ENCODE measurements around the gene FHIT. TPM values are rescaled to one million over a fixed set of nuclear protein-coding genes. Genes with fewer than 3 reads are reported as not detected.

Gene FHIT
- total RNA-seq, 1 experiment from 2014 or later = 9.8 TPM

DNA sequence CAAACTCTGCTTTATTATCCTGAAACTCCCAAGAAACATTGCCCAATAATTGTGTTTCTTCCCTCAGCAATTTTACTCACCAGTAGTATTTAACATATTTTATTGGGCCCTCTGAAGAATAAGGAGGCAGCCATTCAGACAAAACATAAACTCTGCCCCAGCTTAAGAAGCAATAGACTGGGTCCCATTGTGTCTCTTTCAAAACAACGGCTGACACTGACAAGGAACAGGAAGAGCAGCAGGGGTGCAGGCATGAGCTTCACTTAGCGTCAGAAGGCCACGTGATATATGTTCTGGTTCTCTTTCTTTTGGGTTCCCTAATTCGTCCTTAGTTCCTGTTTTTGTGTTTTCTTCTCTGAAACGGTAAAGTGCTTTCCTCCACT is 242.3 kb downstream of the FHIT start:
- TF ChIP-seq EZH2 (IDR thresholded peaks at IDR 0.05; ENCODE audit: low read depth) = no peak
- no peak for TF ChIP-seq CTCF (conservative IDR thresholded peaks at IDR 0.05)
- ChIA-PET CTCF (no interaction called here), POLR2A (ENCODE audit: unreplicated experiment) (no interaction called here)
- Histone ChIP-seq H3K27ac (no peak overlapping the region), H3K79me2 (ENCODE audit: low read depth) (no peaks in the 10 kb centered on the region), H3K27me3 (ENCODE audit: insufficient read depth, low read depth) (no peaks in the 10 kb centered on the region), H2AFZ (no peak overlapping the region), H3K4me3 (no peak overlapping the region), H3K9me3 (ENCODE audit: insufficient read depth, low read depth) (no peaks in the 10 kb centered on the region), H3K9me2 (ENCODE audit: insufficient read depth) (no peaks in the 10 kb centered on the region), H3K36me3 (ENCODE audit: low read depth) (no peaks in the 10 kb centered on the region), H3K4me2 (no peak overlapping the region), H4K20me1 (ENCODE audit: insufficient read depth) (no peaks in the 10 kb centered on the region), H3F3A (ENCODE audit: insufficient read depth, low read depth) (no peaks in the 10 kb centered on the region), H3K4me1 (replicated peaks; ENCODE audit: insufficient read depth) (no peaks in the 10 kb centered on the region)
- no peak for DNase-seq
- intact Hi-C loops (cut with micrococcal nuclease; ENCODE audit: unreplicated experiment) = no loop called here
- BruUV-seq (replicated peaks) = no TSS peak

DNA sequence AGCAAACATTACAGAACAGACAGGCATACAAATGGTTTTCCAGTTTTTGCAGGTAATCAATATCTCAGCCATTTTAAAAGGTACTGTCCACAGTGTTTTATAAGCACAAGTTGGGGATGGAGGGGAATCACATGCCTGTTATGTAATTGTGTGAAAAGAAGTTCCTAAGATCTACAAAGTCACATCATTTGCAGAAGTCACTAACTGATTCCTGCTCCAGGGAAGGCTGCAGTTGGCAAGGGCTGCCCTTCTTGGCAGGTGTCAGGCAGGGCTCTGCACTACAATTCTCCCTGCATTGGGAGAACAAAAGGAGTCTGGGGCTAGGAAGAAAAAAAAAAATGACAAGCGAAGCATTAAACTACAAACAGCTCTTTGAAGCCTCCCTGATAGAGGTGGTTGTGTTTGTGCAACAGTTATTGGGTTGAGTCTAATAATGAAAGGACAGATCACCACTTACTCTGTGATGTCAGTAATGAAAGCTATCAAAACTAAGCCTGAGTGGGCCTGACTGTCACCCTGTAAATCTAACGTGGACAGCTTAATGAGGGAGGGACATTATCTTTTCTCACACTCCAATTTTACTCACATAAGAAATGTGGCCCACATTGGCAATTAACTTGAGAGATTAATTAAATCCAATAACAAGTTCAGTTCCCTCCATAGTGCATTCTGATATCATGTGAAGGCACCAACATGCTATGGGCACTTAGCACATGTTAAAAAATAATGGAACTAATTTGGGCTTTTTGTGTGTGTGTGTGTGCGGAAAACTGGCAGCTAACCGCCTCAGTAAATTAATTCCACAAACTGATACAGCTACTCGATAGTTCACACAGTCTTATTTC is 242.9 kb downstream of the FHIT start:
- intact Hi-C loops (cut with micrococcal nuclease; ENCODE audit: unreplicated experiment) = no loop called here
- ChIA-PET CTCF (no interaction called here), POLR2A (ENCODE audit: unreplicated experiment) (no interaction called here)
- Histone ChIP-seq H3K4me2 (no peak overlapping the region), H3K4me3 (no peak overlapping the region), H3K79me2 (ENCODE audit: low read depth) (no peaks in the 10 kb centered on the region), H3K4me1 (replicated peaks; ENCODE audit: insufficient read depth) (no peaks in the 10 kb centered on the region), H3K9me3 (ENCODE audit: insufficient read depth, low read depth) (no peaks in the 10 kb centered on the region), H3K9me2 (ENCODE audit: insufficient read depth) (no peaks in the 10 kb centered on the region), H3K27me3 (ENCODE audit: insufficient read depth, low read depth) (no peaks in the 10 kb centered on the region), H2AFZ (no peak overlapping the region), H4K20me1 (ENCODE audit: insufficient read depth) (no peaks in the 10 kb centered on the region), H3K36me3 (ENCODE audit: low read depth) (no peaks in the 10 kb centered on the region), H3K27ac (no peak overlapping the region), H3F3A (ENCODE audit: insufficient read depth, low read depth) (no peaks in the 10 kb centered on the region)
- no peak for DNase-seq
- TF ChIP-seq CTCF (conservative IDR thresholded peaks at IDR 0.05) (no peak), EZH2 (IDR thresholded peaks at IDR 0.05; ENCODE audit: low read depth) (no peak)
- no TSS peak for BruUV-seq (replicated peaks)

DNA sequence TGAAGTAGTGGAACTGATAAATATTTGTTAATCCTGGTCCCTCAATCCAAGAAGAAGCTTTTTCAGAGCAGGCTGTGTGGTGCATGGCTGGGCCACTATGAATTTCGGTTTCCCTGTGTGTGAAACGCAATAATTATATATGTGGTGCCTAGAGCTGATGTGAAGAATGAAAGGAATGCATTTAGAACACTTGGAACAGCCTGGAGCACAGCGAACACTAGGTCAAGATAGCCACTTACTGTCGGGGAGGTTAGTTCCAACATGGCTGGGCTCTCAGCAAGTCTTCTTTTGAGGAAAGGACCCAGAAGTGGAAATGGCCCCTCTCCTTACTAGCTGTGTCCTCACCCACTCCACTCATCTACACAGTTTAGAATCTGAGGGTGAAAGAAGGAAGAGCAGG is 245.7 kb downstream of the FHIT start:
- no peaks in the 10 kb centered on the region for H3K9me3 ChIP-seq (ENCODE audit: insufficient read depth, low read depth)
- no peak overlapping the region for H2AFZ ChIP-seq
- H3K27ac ChIP-seq = no peak overlapping the region
- CTCF ChIA-PET = no interaction called here
- H3K27me3 ChIP-seq (ENCODE audit: insufficient read depth, low read depth) = no peaks in the 10 kb centered on the region
- no peak for TF ChIP-seq EZH2 (IDR thresholded peaks at IDR 0.05; ENCODE audit: low read depth)
- TF ChIP-seq CTCF (conservative IDR thresholded peaks at IDR 0.05) = no peak
- no peaks in the 10 kb centered on the region for H3K9me2 ChIP-seq (ENCODE audit: insufficient read depth)
- H3K4me2 ChIP-seq = no peak overlapping the region
- no peaks in the 10 kb centered on the region for H3K4me1 ChIP-seq (replicated peaks; ENCODE audit: insufficient read depth)
- H3K79me2 ChIP-seq (ENCODE audit: low read depth) = no peaks in the 10 kb centered on the region
- POLR2A ChIA-PET (ENCODE audit: unreplicated experiment) = interaction anchor here (0.5 kb wide), 1 partner anchor 995 kb away, joined by 4 read pairs; no protein-coding TSS in a partner anchor
- intact Hi-C loops (cut with micrococcal nuclease; ENCODE audit: unreplicated experiment) = no loop called here
- H3F3A ChIP-seq (ENCODE audit: insufficient read depth, low read depth) = no peaks in the 10 kb centered on the region
- H4K20me1 ChIP-seq (ENCODE audit: insufficient read depth) = no peaks in the 10 kb centered on the region
- no TSS peak for BruUV-seq (replicated peaks)
- no peaks in the 10 kb centered on the region for H3K36me3 ChIP-seq (ENCODE audit: low read depth)
- DNase-seq = no peak
- no peak overlapping the region for H3K4me3 ChIP-seq

All from PC-9 (cell line).